Transverse colon (tissue), 4 donors: ENCODE data around the gene PEF1. TPM values are rescaled to one million over a fixed set of nuclear protein-coding genes. Genes with fewer than 3 reads are reported as not detected.
A peak's percentile ranks its signal among the peaks of the same experiment; 100 is the strongest.

Experiments used
- DNase-seq: peaks from one replicate; pipeline ENCODE4 v3.0.0-alpha.2; 2019
- H3K27ac ChIP-seq, 4 donors: fragments of 200-600 bp; sonication (generic); 2 replicates each; pipeline ENCODE4 v1.5.1; 2016 to 2018; ENCODE audit warnings: inconsistent platforms in 4 of 4
- H3K27me3 ChIP-seq: fragments of 200-600 bp; sonication (generic); 2 replicates; pipeline ENCODE4 v1.5.1; 2017; ENCODE audit warnings: inconsistent platforms
- H3K36me3 ChIP-seq, 4 donors: fragments of 200-600 bp; sonication (generic); 2 replicates each; pipeline ENCODE4 v1.5.1; 2017 to 2019; ENCODE audit warnings: inconsistent platforms in 4 of 4
- H3K4me1 ChIP-seq, 4 donors: fragments of 200-600 bp; sonication (generic); 2 replicates each; pipeline ENCODE4 v1.5.1; 2017 to 2020; ENCODE audit warnings: inconsistent platforms in 4 of 4
- H3K4me3 ChIP-seq, 4 donors: fragments of 200-600 bp; sonication (generic); 1 replicate in 1 of 4; 2 replicates in 3 of 4; pipeline versions ENCODE4 v1.5.1 to v1.6.1; 2017 to 2019; ENCODE audit warnings: inconsistent platforms in 4 of 4
- H3K9me3 ChIP-seq, 2 donors: fragments of 200-600 bp; sonication (generic); 2 replicates each; pipeline ENCODE4 v1.5.1; 2017 to 2019; ENCODE audit warnings: inconsistent platforms in 2 of 2
- CTCF ChIP-seq, 5 experiments: fragments of 200-600 bp in 3 of 5; fragments of 450-650 bp in 2 of 5; sonication (generic) in 3 of 5; IDR thresholded peaks; 1 replicate in 2 of 5; 2 replicates in 3 of 5; pipeline ENCODE4 v1.5.1; 2016 to 2017; ENCODE audit warnings: antibody characterized with exemption in 5 of 5, inconsistent platforms in 3 of 5, mild to moderate bottlenecking in 2 of 5, moderate library complexity in 1 of 5
- EP300 ChIP-seq: sonication (generic); formaldehyde crosslinking; IDR thresholded peaks from one replicate; pipeline ENCODE4 v1.6.1; 2017; ENCODE audit warnings: antibody characterized with exemption, low read depth
- POLR2A ChIP-seq: fragments of 450-650 bp; IDR thresholded peaks from one replicate; pipeline ENCODE4 v1.6.1; 2016; ENCODE audit warnings: antibody characterized with exemption, mild to moderate bottlenecking, moderate library complexity
- POLR2AphosphoS5 ChIP-seq, 3 donors: sonication (generic); formaldehyde crosslinking; IDR thresholded peaks; one replicate each; pipeline ENCODE4 v1.6.1; 2016; ENCODE audit warnings: antibody characterized with exemption in 3 of 3
- WGBS, 2 donors: methylation state at CpG; one replicate each; pipeline ENCODE4 v1.1.5; 2018; ENCODE audit warnings: low coverage in 1 of 2; 5-methylcytosine and 5-hydroxymethylcytosine counted together
- in situ Hi-C, 4 donors: fragments of 200-750 bp; cut with MboI; loops; one replicate each; pipeline versions ENCODE4 v1.15.0 to v1.15.1; 2017; ENCODE audit warnings: low sequenced_read_pairs in 3 of 4, low pct_ligation_motif_present in 1 of 4, low pct_unique_long_range_greater_than_20kb in 1 of 4
- intact Hi-C: fragments of 100-400 bp; cut with DNase I; formaldehyde crosslinking; loops from one replicate; pipeline ENCODE4 v1.15.1; 2023; ENCODE audit warnings: low total_unique reads
- total RNA-seq, 4 donors: library from RNA; depleted of rRNA; stranded (reverse); fragments of >200 nt; gene quantifications; one replicate each; pipeline ENCODE4 v1.1.0, GENCODE V29; 2016

PEF1 gene
- total RNA-seq, 4 donors from 2014 or later: 12.3 to 61.7 (median 49.9) TPM

- WGBS, 2 donors: 81% methylated on average over 19 of the region's 19 CpGs; no CpG with 5 or more reads in 1 of the 2 donors
- intact Hi-C loops: loop anchor here (5.0 to 10.0 kb wide), 2 partner anchors 50 to 78 kb away; no protein-coding TSS in a partner anchor
- in situ Hi-C loops: loop anchor here in 3 of 4 donors (10.0 to 25.0 kb wide), 3 partner anchors 118 to 295 kb away; no protein-coding TSS in a partner anchor
- no peak for DNase-seq
- no peaks in the 10 kb centered on the region for H3K9me3 ChIP-seq
- peaks cover 3% of the 10 kb centered on the region for H3K27me3 ChIP-seq
- peak overlapping the region; percentile 23 to 81 (median 61) for H3K27ac ChIP-seq
- H3K4me1 ChIP-seq: peaks cover 19 to 50% (median 41%) of the 10 kb centered on the region in 4 donors
- H3K36me3 ChIP-seq: no peaks in the 10 kb centered on the region
- no peak for TF ChIP-seq POLR2AphosphoS5 (IDR thresholded peaks at IDR 0.05)
- no peak overlapping the region for H3K4me3 ChIP-seq
Measured at GRCh38 chr1:31667065-31667785, 22.5 kb upstream of the PEF1 start.

- intact Hi-C loops: loop anchor here (5.0 to 10.0 kb wide), 2 partner anchors 51 to 78 kb away; no protein-coding TSS in a partner anchor
- Histone ChIP-seq H3K27me3 (peaks cover 3% of the 10 kb centered on the region), H3K4me3 (no peak overlapping the region), H3K27ac (peak overlapping the region; percentile 23 to 81 (median 61)), H3K36me3 (no peaks in the 10 kb centered on the region), H3K4me1 (peaks cover 19 to 50% (median 41%) of the 10 kb centered on the region in 4 donors), H3K9me3 (no peaks in the 10 kb centered on the region)
- peak; percentile 81 for DNase-seq
- 33% methylated on average over 10 of the region's 10 CpGs; no CpG with 5 or more reads in 1 of the 2 donors for WGBS, 2 donors
- in situ Hi-C loops: loop anchor here in 3 of 4 donors (10.0 to 25.0 kb wide), 3 partner anchors 118 to 296 kb away; no protein-coding TSS in a partner anchor
- TF ChIP-seq CTCF (IDR thresholded peaks at IDR 0.05) (no peak), EP300 (no peak), POLR2A (peak; percentile 73), POLR2AphosphoS5 (IDR thresholded peaks at IDR 0.05) (peak in 2 of 3 donors; percentile 21 to 74)
Measured at GRCh38 chr1:31666263-31666963, 21.7 kb upstream of the PEF1 start.

GRCh38 chr1:31665234-31665878, 20.7 kb upstream of the PEF1 start:
- intact Hi-C loops: loop anchor here (5.0 to 10.0 kb wide), 2 partner anchors 52 to 79 kb away; no protein-coding TSS in a partner anchor
- in situ Hi-C loops: loop anchor here in 3 of 4 donors (10.0 to 25.0 kb wide), 3 partner anchors 119 to 297 kb away; no protein-coding TSS in a partner anchor

GRCh38 chr1:31664528-31664927, 19.9 kb upstream of the PEF1 start:
- no peaks in the 10 kb centered on the region for H3K36me3 ChIP-seq
- no peak overlapping the region for H3K4me3 ChIP-seq
- no peak for DNase-seq
- WGBS, 2 donors: 86% methylated on average over 9 of the region's 9 CpGs; no CpG with 5 or more reads in 1 of the 2 donors
- H3K27me3 ChIP-seq: no peaks in the 10 kb centered on the region
- intact Hi-C loops: loop anchor here (10.0 kb wide), 1 partner anchor 80 kb away; no protein-coding TSS in a partner anchor
- H3K9me3 ChIP-seq: no peaks in the 10 kb centered on the region
- H3K4me1 ChIP-seq: peaks cover 3 to 31% (median 25%) of the 10 kb centered on the region in 4 donors
- H3K27ac ChIP-seq: no peak overlapping the region
- TF ChIP-seq POLR2AphosphoS5 (IDR thresholded peaks at IDR 0.05): no peak
- TF ChIP-seq EP300: no peak
- no peak for TF ChIP-seq CTCF (IDR thresholded peaks at IDR 0.05)
- no peak for TF ChIP-seq POLR2A
- in situ Hi-C loops: loop anchor here (5.0 to 25.0 kb wide), 4 partner anchors 120 to 298 kb away; no protein-coding TSS in a partner anchor

More at GRCh38 chr1:31665234-31665878, 20.7 kb upstream of the PEF1 start:
- H3K4me3 ChIP-seq: no peak overlapping the region
- DNase-seq: no peak
- H3K9me3 ChIP-seq: no peaks in the 10 kb centered on the region
- no peak for TF ChIP-seq EP300
- no peak for TF ChIP-seq POLR2A
- H3K4me1 ChIP-seq: peaks cover 9 to 39% (median 33%) of the 10 kb centered on the region in 4 donors
- 70 to 74% methylated on average over 3 to 7 of the region's 7 CpGs for WGBS, 2 donors
- no peaks in the 10 kb centered on the region for H3K36me3 ChIP-seq
- H3K27me3 ChIP-seq: no peaks in the 10 kb centered on the region
- peak overlapping the region in 2 of 4 donors; percentile 58 to 81 for H3K27ac ChIP-seq
